ENCODE measurements around the gene NPSR1. TPM values are rescaled to one million over a fixed set of nuclear protein-coding genes. Genes with fewer than 3 reads are reported as not detected.

NPSR1 gene
- total RNA-seq, 4 donors from 2014 or later: not detected

DNA sequence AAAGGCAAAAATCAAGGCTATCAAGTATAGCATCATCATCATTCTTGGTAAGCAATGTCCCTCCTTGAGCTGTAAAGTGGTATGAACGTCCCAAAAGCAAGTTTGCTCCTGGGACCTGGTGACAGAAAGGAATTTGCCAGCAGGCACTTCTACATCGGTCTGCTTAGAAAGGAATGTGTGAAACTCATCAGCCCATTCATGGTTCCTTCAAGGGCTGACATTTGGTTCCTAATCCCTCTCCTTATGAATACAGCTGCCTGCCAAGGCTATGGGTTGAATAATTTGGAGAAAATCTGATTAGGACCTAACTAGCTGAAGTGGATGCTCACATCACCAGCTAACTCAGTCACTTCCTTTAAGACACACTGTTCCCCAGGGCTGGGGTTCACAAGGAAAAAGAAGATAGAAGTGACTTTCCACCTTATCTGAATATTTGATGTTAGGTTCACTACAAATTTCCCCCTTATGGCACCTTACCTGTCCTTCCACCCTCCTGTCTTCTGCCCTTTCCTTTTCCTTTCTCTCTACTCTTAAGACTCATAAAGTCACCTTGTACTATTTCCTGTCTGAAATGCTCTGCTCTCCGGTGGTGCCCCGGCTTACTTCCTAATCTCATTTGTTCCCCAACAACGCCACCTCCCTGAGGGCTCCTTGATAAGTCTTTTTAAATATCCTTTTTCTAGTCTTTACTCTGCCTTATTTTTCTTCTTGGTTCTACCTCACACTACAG lies 187.1 kb downstream of the NPSR1 start:
- DNase-seq (no peak), ATAC-seq (no peak)
- in situ Hi-C loops (cut with MboI; ENCODE audit: low sequenced_read_pairs in 4 of 4): no loop called here
- intact Hi-C loops (cut with DNase I; ENCODE audit: low total_unique reads): no loop called here
- no peak overlapping the region for H3K27ac ChIP-seq
- TF ChIP-seq CTCF (IDR thresholded peaks at IDR 0.05 in 4 of 5, conservative IDR thresholded peaks at IDR 0.05 in 1 of 5) (no peak), POLR2A (IDR thresholded peaks at IDR 0.05) (no peak)
- H3K4me3 ChIP-seq: no peak overlapping the region
- no peaks in the 10 kb centered on the region for H3K9me3 ChIP-seq
- no peaks in the 10 kb centered on the region for H3K4me1 ChIP-seq
- no peaks in the 10 kb centered on the region for H3K27me3 ChIP-seq
- no peaks in the 10 kb centered on the region for H3K36me3 ChIP-seq

DNA sequence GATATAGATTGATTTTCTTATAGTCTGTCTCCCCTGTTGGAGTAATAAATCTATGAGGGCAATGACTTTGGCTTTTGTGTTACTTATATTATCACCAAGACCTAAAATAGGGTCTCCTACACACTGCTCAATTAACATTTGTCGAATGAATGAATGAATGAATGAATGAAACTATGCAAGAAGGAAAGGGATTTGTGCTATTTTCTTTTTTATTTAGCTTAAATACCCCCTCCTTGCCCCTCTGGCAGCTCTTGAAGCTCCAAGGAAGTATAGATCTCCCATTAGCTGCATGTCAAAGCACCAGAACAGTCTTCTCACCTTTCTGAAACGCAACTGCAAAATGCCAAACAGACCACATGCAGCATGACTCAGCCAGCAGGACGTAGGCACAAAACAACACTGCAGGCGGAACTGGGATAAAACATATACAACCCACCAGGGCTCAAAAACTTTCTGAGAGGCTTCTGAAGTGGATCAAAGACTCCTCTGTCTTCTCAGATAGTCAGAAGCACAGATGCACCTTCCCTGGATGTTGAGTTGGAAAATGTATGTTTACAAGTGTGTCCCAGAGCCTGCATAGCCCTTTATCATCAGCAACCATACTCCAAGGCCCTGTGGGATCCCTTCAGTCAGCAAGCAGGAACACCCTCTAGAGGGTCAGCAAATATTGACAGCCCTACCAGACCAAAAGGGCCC lies 187.8 kb downstream of the NPSR1 start:
- Histone ChIP-seq H3K27me3 (no peaks in the 10 kb centered on the region), H3K9me3 (no peaks in the 10 kb centered on the region), H3K4me1 (no peaks in the 10 kb centered on the region), H3K36me3 (no peaks in the 10 kb centered on the region), H3K4me3 (no peak overlapping the region), H3K27ac (no peak overlapping the region)
- ATAC-seq (no peak), DNase-seq (no peak)
- intact Hi-C loops (cut with DNase I; ENCODE audit: low total_unique reads) (no loop called here), in situ Hi-C loops (cut with MboI; ENCODE audit: low sequenced_read_pairs in 4 of 4) (no loop called here)
- TF ChIP-seq POLR2A (IDR thresholded peaks at IDR 0.05) (no peak), CTCF (IDR thresholded peaks at IDR 0.05 in 4 of 5, conservative IDR thresholded peaks at IDR 0.05 in 1 of 5) (no peak)

DNA sequence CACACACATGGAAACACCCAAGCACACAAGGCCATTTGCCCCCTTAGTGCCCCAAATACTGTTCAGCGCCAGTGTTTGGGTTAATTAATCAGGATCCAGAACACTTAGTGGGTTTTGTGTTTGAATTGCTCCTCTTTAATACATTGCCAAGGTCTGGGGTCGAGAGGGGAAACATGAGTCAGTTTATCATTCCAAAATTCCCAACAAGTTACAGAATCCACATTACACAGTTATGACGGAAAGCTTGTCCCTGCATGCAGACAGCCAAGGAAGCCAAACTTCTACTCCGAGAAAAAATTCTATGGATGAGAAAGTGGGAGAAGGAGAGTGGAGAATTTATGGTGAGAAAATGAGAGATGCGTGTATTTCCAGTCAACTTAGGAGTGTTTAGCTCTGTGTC lies 189.0 kb downstream of the NPSR1 start:
- in situ Hi-C loops (cut with MboI; ENCODE audit: low sequenced_read_pairs in 4 of 4): no loop called here

DNA sequence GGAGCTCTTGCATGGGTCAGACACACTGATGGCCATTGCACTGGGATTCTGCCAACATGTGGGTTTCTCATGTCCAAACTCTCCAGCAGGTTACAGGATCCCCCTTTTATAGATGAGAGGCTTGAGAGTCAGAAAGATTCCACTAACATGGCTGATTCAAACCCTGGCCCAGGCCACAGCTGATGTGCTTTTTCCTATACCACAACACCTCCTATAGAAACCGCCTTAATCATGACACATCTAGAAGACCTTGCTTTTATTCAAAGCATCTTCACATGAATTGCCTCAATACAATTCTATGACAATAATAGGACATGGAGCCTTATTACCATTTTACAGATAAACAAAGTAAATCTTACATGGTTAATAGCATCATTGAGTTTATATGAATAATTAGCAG lies 190.7 kb downstream of the NPSR1 start:
- intact Hi-C loops (cut with DNase I; ENCODE audit: low total_unique reads) (no loop called here), in situ Hi-C loops (cut with MboI; ENCODE audit: low sequenced_read_pairs in 4 of 4) (no loop called here)
- ATAC-seq (no peak), DNase-seq (no peak)
- no peak overlapping the region for H3K4me3 ChIP-seq
- no peaks in the 10 kb centered on the region for H3K4me1 ChIP-seq
- no peaks in the 10 kb centered on the region for H3K27me3 ChIP-seq
- H3K36me3 ChIP-seq: no peaks in the 10 kb centered on the region
- H3K27ac ChIP-seq: no peak overlapping the region
- TF ChIP-seq CTCF (IDR thresholded peaks at IDR 0.05 in 4 of 5, conservative IDR thresholded peaks at IDR 0.05 in 1 of 5) (no peak), POLR2A (IDR thresholded peaks at IDR 0.05) (no peak)
- no peaks in the 10 kb centered on the region for H3K9me3 ChIP-seq

More for the DNA sequence above, 189.0 kb downstream of the NPSR1 start:
- no peak overlapping the region for H3K4me3 ChIP-seq
- TF ChIP-seq POLR2A (IDR thresholded peaks at IDR 0.05) (no peak), CTCF (IDR thresholded peaks at IDR 0.05 in 4 of 5, conservative IDR thresholded peaks at IDR 0.05 in 1 of 5) (no peak)
- intact Hi-C loops (cut with DNase I; ENCODE audit: low total_unique reads): no loop called here
- no peaks in the 10 kb centered on the region for H3K9me3 ChIP-seq
- no peak for ATAC-seq
- no peaks in the 10 kb centered on the region for H3K36me3 ChIP-seq
- no peak for DNase-seq
- H3K27me3 ChIP-seq: no peaks in the 10 kb centered on the region
- H3K4me1 ChIP-seq: no peaks in the 10 kb centered on the region
- H3K27ac ChIP-seq: no peak overlapping the region
